ENCODE data around the gene HIRA.
"Not testable (repeated sequence)": the region's sequence is repeated elsewhere in the genome, so short reads cannot be mapped to it uniquely, and the experiment has no call there.

The HIRA gene

GRCh38 chr22:19436444-19437161 lies 5.1 kb upstream of the HIRA start:
- not testable (repeated sequence) for DNase-seq

GRCh38 chr22:19434829-19435580 lies 3.5 kb upstream of the HIRA start:
- DNase-seq: no peak

GRCh38 chr22:19434401-19434800 lies 2.9 kb upstream of the HIRA start:
- DNase-seq: no peak

- DNase-seq: no peak
Measured at GRCh38 chr22:19432133-19432851, 759 bp upstream of the HIRA start, which contains the start of gene MRPL40. Gene MRPL40 (plus strand): TSS chr22:19432545. CDS start chr22:19432555, 10 bp downstream.

GRCh38 chr22:19430890-19431541 lies 517 bp downstream of the HIRA start:
- no peak for DNase-seq

GRCh38 chr22:19429950-19430889 lies 1.3 kb downstream of the HIRA start:
- no peak for DNase-seq

GRCh38 chr22:19424186-19424500 lies 7.4 kb downstream of the HIRA start:
- no peak for DNase-seq

GRCh38 chr22:19422440-19423301 lies 8.9 kb downstream of the HIRA start:
- no peak for DNase-seq

- no peak for DNase-seq
Measured at GRCh38 chr22:19420321-19420720, 11.2 kb downstream of the HIRA start.

GRCh38 chr22:19419464-19420178 lies 11.9 kb downstream of the HIRA start:
- DNase-seq: no peak

- no peak for DNase-seq
Measured at GRCh38 chr22:19419086-19419463, 12.5 kb downstream of the HIRA start.

GRCh38 chr22:19412923-19413322 lies 18.6 kb downstream of the HIRA start:
- DNase-seq: no peak

- no peak for DNase-seq
Measured at GRCh38 chr22:19412478-19412877, 19.1 kb downstream of the HIRA start.

GRCh38 chr22:19411690-19412045 lies 19.9 kb downstream of the HIRA start:
- DNase-seq: no peak

- no peak for DNase-seq
Measured at GRCh38 chr22:19410941-19411689, 20.4 kb downstream of the HIRA start.

- DNase-seq: no peak
Measured at GRCh38 chr22:19407649-19408606, 23.6 kb downstream of the HIRA start.

GRCh38 chr22:19406846-19407245 lies 24.7 kb downstream of the HIRA start:
- no peak for DNase-seq

- no peak for DNase-seq
Measured at GRCh38 chr22:19406281-19406811, 25.2 kb downstream of the HIRA start.
